Activated CD8-positive, alpha-beta T cell treated with anti-CD3 and anti-CD28 coated beads for 36 hours (primary cell): Measurements from ENCODE around the gene FRY. TPM values are rescaled to one million over a fixed set of nuclear protein-coding genes. Genes with fewer than 3 reads are reported as not detected.

Experiments used
- ATAC-seq: fragments of 200-7000 bp; cut with Tn5 transposase; one replicate; pipeline ENCODE4 v1.10.0; 2021; ENCODE audit warnings: mild to moderate bottlenecking, moderate library complexity
- CTCF ChIA-PET: fragments of 350-600 bp; sonication (Branson Sonifier 250); formaldehyde crosslinking; loops from one replicate; lab custom pipeline; 2021; ENCODE audit warnings: antibody characterized with exemption; lab: Charles Lee
- POLR2A ChIA-PET: fragments of 350-600 bp; sonication (Branson Sonifier 250); formaldehyde crosslinking; loops from one replicate; lab custom pipeline; 2021; ENCODE audit warnings: antibody characterized with exemption; lab: Charles Lee
- DNase-seq: peaks from one replicate; pipeline ENCODE4 v3.0.0-alpha.2; 2020
- H3K27ac Mint-ChIP-seq: one replicate; pipeline ENCODE4 v1.8.0; 2021; ENCODE audit warnings: mild to moderate bottlenecking, mixed read lengths
- H3K27me3 Mint-ChIP-seq: one replicate; pipeline ENCODE4 v1.8.0; 2021; ENCODE audit warnings: mixed read lengths
- H3K36me3 Mint-ChIP-seq: one replicate; pipeline ENCODE4 v1.8.0; 2021; ENCODE audit warnings: low read depth, mixed read lengths
- H3K4me1 Mint-ChIP-seq: one replicate; pipeline ENCODE4 v1.8.0; 2021; ENCODE audit warnings: low read depth, mixed read lengths
- H3K4me3 Mint-ChIP-seq: one replicate; pipeline ENCODE4 v1.8.0; 2021; ENCODE audit warnings: mild to moderate bottlenecking, moderate library complexity, mixed read lengths
- H3K9me3 Mint-ChIP-seq: one replicate; pipeline ENCODE4 v1.8.0; 2021; ENCODE audit warnings: mixed read lengths
- CTCF ChIP-seq: fragments of 200-600 bp; IDR thresholded peaks from one replicate; pipeline ENCODE4 v1.8.0; 2022; ENCODE audit warnings: antibody characterized with exemption, mild to moderate bottlenecking
- intact Hi-C: fragments of 100-400 bp; cut with micrococcal nuclease; formaldehyde crosslinking; loops from one replicate; pipeline ENCODE4 v1.10.0; 2022
- total RNA-seq, 2 experiments: library from RNA; stranded (reverse); gene quantifications; one replicate each; pipeline ENCODE4 v1.2.3, GENCODE V29; 2021

The FRY gene
- total RNA-seq, 2 experiments from 2014 or later: 0.58 to 0.68 TPM

GRCh38 chr13:32060401-32060878 lies 28.9 kb downstream of the FRY start:
- intact Hi-C loops: no loop called here
- CTCF ChIA-PET: interaction anchor here (1.2 kb wide), 1 partner anchor 145 kb away, joined by 3 read pairs; no protein-coding TSS in a partner anchor
- Mint-ChIP-seq H3K4me3 (no peak overlapping the region), H3K27ac (no peak overlapping the region), H3K4me1 (no peaks in the 10 kb centered on the region), H3K27me3 (peaks cover 1% of the 10 kb centered on the region), H3K36me3 (no peaks in the 10 kb centered on the region), H3K9me3 (no peaks in the 10 kb centered on the region)
- DNase-seq (no peak), ATAC-seq (no peak)
- POLR2A ChIA-PET: no interaction called here
- TF ChIP-seq CTCF: no peak

GRCh38 chr13:32063619-32064233 lies 32.2 kb downstream of the FRY start:
- ChIA-PET POLR2A (no interaction called here), CTCF (interaction anchor here (1.6 kb wide), 1 partner anchor 12 kb away, joined by 3 read pairs; no protein-coding TSS in a partner anchor)
- ATAC-seq: no peak
- no peak for TF ChIP-seq CTCF
- DNase-seq: no peak
- no peak overlapping the region for H3K4me3 Mint-ChIP-seq
- H3K36me3 Mint-ChIP-seq: no peaks in the 10 kb centered on the region
- no peaks in the 10 kb centered on the region for H3K27me3 Mint-ChIP-seq
- H3K9me3 Mint-ChIP-seq: no peaks in the 10 kb centered on the region
- intact Hi-C loops: no loop called here
- no peaks in the 10 kb centered on the region for H3K4me1 Mint-ChIP-seq
- no peak overlapping the region for H3K27ac Mint-ChIP-seq

- ATAC-seq: no peak
- H3K27ac Mint-ChIP-seq: no peak overlapping the region
- intact Hi-C loops: no loop called here
- DNase-seq: no peak
- POLR2A ChIA-PET: no interaction called here
- no peaks in the 10 kb centered on the region for H3K27me3 Mint-ChIP-seq
- H3K4me3 Mint-ChIP-seq: no peak overlapping the region
- CTCF ChIA-PET: no interaction called here
- H3K36me3 Mint-ChIP-seq: no peaks in the 10 kb centered on the region
- H3K4me1 Mint-ChIP-seq: no peaks in the 10 kb centered on the region
- peaks cover 3% of the 10 kb centered on the region for H3K9me3 Mint-ChIP-seq
- TF ChIP-seq CTCF: no peak
These were observed 35.8 kb downstream of the FRY start for GRCh38 chr13:32067149-32067961.

GRCh38 chr13:32068255-32068654 lies 36.7 kb downstream of the FRY start:
- ChIA-PET POLR2A (no interaction called here), CTCF (no interaction called here)
- H3K9me3 Mint-ChIP-seq: peaks cover 3% of the 10 kb centered on the region
- no peak for DNase-seq
- no peak for TF ChIP-seq CTCF
- H3K4me1 Mint-ChIP-seq: no peaks in the 10 kb centered on the region
- H3K36me3 Mint-ChIP-seq: no peaks in the 10 kb centered on the region
- H3K27me3 Mint-ChIP-seq: no peaks in the 10 kb centered on the region
- no peak overlapping the region for H3K4me3 Mint-ChIP-seq
- ATAC-seq: no peak
- no peak overlapping the region for H3K27ac Mint-ChIP-seq
- intact Hi-C loops: no loop called here
